ENCODE data around the gene LCN10.

DNA sequence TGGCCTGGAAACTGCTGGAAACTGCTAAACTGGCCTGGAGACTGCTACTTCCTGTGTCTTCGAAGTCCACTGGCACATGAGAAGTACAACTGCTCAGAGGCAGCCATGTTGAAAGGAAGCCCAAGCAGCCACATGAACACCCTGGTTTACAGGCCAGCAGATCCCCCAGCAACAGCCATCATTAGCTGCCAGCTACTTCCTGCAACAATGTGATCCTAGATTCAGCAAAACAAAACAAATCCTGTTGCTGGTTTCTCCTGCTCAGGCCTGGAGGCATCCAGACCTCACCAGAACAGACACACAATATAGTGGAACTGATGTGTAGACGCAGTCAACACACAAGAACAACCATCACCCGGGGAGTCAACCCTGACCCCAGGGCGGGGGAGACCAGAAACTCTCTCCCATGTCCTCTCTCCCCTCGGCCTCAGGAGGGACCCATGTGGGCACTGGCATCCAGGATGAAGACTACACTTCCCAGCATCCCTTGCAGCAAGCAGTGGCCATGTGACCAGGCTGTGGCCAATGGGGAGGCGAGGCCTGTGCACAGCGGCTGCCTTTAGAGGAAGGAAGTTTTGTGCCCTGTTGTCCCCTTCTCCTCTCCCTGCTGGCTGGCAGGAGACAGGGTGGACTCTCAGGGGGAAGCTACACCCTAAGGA, 30.8 kb upstream of the LCN10 start:
- TF ChIP-seq, protein P1, sequence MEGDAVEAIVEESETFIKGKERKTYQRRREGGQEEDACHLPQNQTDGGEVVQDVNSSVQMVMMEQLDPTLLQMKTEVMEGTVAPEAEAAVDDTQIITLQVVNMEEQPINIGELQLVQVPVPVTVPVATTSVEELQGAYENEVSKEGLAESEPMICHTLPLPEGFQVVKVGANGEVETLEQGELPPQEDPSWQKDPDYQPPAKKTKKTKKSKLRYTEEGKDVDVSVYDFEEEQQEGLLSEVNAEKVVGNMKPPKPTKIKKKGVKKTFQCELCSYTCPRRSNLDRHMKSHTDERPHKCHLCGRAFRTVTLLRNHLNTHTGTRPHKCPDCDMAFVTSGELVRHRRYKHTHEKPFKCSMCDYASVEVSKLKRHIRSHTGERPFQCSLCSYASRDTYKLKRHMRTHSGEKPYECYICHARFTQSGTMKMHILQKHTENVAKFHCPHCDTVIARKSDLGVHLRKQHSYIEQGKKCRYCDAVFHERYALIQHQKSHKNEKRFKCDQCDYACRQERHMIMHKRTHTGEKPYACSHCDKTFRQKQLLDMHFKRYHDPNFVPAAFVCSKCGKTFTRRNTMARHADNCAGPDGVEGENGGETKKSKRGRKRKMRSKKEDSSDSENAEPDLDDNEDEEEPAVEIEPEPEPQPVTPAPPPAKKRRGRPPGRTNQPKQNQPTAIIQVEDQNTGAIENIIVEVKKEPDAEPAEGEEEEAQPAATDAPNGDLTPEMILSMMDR (IDR thresholded peaks at IDR 0.05; ENCODE audit: low read depth, low read length): no peak
- no peak for TF ChIP-seq POLR2A (IDR thresholded peaks at IDR 0.05; ENCODE audit: extremely low read depth, insufficient read length)
- TF ChIP-seq, protein P2, sequence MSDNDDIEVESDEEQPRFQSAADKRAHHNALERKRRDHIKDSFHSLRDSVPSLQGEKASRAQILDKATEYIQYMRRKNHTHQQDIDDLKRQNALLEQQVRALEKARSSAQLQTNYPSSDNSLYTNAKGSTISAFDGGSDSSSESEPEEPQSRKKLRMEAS (IDR thresholded peaks at IDR 0.05; ENCODE audit: low read depth, low read length): peak; percentile 60; the same call in 1 of the 2 replicates
